ENCODE data around the gene NPDC1.
"Not testable (repeated sequence)": the region's sequence is repeated elsewhere in the genome, so short reads cannot be mapped to it uniquely, and the experiment has no call there.

The NPDC1 gene

GRCh38 chr9:137075275-137075775 is 29.3 kb upstream of the NPDC1 start:
- in situ Hi-C loops (cut with HindIII; ENCODE audit: low sequenced_read_pairs): no loop called here

- in situ Hi-C loops (cut with HindIII; ENCODE audit: low sequenced_read_pairs): no loop called here
Measured at GRCh38 chr9:137074657-137075274, 28.8 kb upstream of the NPDC1 start.

GRCh38 chr9:137073992-137074399 is 28.0 kb upstream of the NPDC1 start:
- in situ Hi-C loops (cut with HindIII; ENCODE audit: low sequenced_read_pairs): no loop called here

- in situ Hi-C loops (cut with HindIII; ENCODE audit: low sequenced_read_pairs): no loop called here
Measured at GRCh38 chr9:137071282-137071681, 25.3 kb upstream of the NPDC1 start.

GRCh38 chr9:137070906-137071275 is 24.9 kb upstream of the NPDC1 start:
- in situ Hi-C loops (cut with HindIII; ENCODE audit: low sequenced_read_pairs): no loop called here

GRCh38 chr9:137070201-137070905 is 24.4 kb upstream of the NPDC1 start, which contains the start of gene SAPCD2:
Gene SAPCD2 (minus strand): TSS chr9:137070557. CDS start chr9:137070460, 97 bp downstream.
- in situ Hi-C loops (cut with HindIII; ENCODE audit: low sequenced_read_pairs): no loop called here

GRCh38 chr9:137069508-137070091 is 23.6 kb upstream of the NPDC1 start:
- in situ Hi-C loops (cut with HindIII; ENCODE audit: low sequenced_read_pairs): no loop called here

GRCh38 chr9:137068539-137069507 is 22.8 kb upstream of the NPDC1 start:
- in situ Hi-C loops (cut with HindIII; ENCODE audit: low sequenced_read_pairs): no loop called here

- in situ Hi-C loops (cut with HindIII; ENCODE audit: low sequenced_read_pairs): no loop called here
Measured at GRCh38 chr9:137067860-137068538, 22.0 kb upstream of the NPDC1 start.

- in situ Hi-C loops (cut with HindIII; ENCODE audit: low sequenced_read_pairs): no loop called here
Measured at GRCh38 chr9:137066096-137066861, 20.3 kb upstream of the NPDC1 start.

- in situ Hi-C loops (cut with HindIII; ENCODE audit: low sequenced_read_pairs): no loop called here
Measured at GRCh38 chr9:137065336-137065967, 19.5 kb upstream of the NPDC1 start.

GRCh38 chr9:137064880-137065164 is 18.8 kb upstream of the NPDC1 start:
- in situ Hi-C loops (cut with HindIII; ENCODE audit: low sequenced_read_pairs): no loop called here

- in situ Hi-C loops (cut with HindIII; ENCODE audit: low sequenced_read_pairs): no loop called here
Measured at GRCh38 chr9:137064027-137064879, 18.3 kb upstream of the NPDC1 start.

GRCh38 chr9:137063311-137064026 is 17.5 kb upstream of the NPDC1 start:
- in situ Hi-C loops (cut with HindIII; ENCODE audit: low sequenced_read_pairs): no loop called here

GRCh38 chr9:137062798-137063197 is 16.8 kb upstream of the NPDC1 start:
- in situ Hi-C loops (cut with HindIII; ENCODE audit: low sequenced_read_pairs): not testable (repeated sequence)

- in situ Hi-C loops (cut with HindIII; ENCODE audit: low sequenced_read_pairs): no loop called here
Measured at GRCh38 chr9:137062384-137062783, 16.4 kb upstream of the NPDC1 start.

GRCh38 chr9:137058521-137059234 is 12.7 kb upstream of the NPDC1 start:
- in situ Hi-C loops (cut with HindIII; ENCODE audit: low sequenced_read_pairs): no loop called here

Data from DLD1 (cell line).